GM19467 (cell line): Measurements from ENCODE around the gene NIPBL.
"Not testable (repeated sequence)": the region's sequence is repeated elsewhere in the genome, so short reads cannot be mapped to it uniquely, and the experiment has no call there.

Source experiments
- ATAC-seq: cut with Tn5 transposase; IDR thresholded peaks from one replicate; pipeline ENCODE4 v1.9.1; 2021; ENCODE audit warnings: mild to moderate bottlenecking, moderate library complexity; ENCODE audit not compliant: unreplicated experiment

The NIPBL gene

DNA sequence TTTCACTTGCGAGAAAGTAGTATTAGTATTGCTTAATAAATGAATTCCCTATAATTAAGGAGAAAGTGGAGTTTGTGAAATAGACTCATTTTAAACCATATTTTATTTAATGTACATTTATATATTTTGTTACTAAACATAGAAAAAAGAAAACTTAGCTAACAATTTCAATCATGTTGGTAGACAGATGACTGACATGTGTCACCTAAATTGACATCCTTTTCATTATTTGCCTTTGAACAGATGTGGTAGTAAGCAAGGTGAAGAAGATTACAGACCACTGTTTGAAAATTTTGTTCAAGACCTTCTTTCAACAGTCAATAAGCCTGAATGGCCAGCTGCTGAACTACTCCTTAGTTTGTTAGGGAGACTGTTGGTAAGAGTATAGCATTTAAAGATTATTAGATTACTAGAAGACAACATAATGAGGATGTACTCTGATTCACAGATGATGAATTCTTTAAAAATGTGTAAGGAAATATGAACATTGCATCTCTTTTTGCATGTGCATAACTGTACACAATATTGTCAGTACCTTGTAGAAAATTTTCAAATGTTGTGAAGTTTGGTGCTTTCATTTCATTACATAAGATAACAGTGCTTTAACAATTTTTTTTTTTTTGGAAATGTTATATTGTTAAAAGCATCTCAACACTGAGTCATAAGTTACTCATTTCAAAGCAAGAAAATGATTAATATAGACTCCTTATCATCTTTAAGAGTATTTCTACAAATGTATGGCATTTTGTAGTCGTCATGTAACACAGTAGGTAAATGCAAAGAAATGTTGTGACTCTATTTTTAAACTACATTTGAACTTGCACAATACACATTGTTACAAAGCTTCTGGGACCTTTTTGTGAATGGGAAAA, 139.5 kb downstream of the NIPBL start:
- no peak for ATAC-seq

- ATAC-seq, result no peak
Measured at GRCh38 chr5:37028910-37029309, 152.3 kb downstream of the NIPBL start.

GRCh38 chr5:37029436-37029835, 152.9 kb downstream of the NIPBL start:
- ATAC-seq, result no peak

DNA sequence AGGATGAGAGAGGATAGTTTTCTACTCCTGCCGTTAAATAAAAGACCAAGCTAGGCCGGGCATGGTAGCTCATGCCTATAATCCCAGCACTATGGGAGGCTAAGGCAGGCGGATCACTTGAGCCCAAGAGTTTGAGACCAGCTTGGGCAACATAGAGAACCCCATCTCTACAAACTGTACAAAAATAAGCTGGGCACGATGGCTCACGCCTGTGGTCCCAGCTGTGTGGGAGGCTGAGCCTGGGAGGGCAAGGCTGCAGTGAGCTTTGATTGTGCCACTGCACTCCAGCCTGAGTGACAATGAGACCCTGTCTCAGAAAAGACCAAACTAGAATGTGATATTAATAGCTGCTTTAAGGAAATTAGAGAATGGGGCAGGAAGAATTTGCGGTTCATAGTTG, 158.4 kb downstream of the NIPBL start:
- no peak for ATAC-seq

DNA sequence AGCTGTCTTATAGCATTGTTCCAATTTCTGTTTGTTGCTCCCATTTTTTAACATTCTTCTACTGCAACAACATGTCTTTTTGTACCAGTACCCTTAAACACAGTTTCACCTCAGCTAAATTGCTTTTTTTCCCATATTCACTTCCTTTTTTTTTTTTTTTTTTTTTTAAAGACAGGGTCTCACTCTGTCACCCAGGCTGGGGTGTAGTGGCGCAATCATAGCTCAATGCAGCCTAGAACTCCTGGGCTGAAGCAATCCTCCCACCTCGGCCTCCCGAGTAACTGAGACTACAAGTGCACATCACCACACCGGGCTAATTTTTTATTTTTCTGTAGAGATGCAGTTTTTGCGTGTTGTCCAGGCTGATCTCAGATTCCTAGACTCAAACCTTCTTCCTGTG, 161.3 kb downstream of the NIPBL start:
- no peak for ATAC-seq

GRCh38 chr5:37039824-37040223, 163.3 kb downstream of the NIPBL start:
- no peak for ATAC-seq

DNA sequence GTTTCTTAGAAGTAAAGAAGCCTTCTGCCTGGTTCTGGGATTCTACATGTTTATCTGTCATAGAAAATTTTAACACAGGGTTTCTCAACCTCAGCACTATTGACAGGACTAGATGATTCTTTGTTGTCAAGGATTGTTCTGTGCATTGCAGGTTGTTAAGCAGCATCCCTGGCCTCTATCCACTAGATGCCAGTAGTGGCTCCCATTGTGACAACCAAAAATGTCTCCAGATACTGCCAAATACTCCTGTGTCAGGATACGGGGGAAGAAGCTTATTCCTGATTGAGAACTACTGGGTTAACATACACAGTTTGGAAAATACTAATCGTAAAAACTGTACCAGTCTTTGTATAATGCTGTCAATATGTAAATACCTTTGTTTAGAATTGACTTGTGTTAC, 167.1 kb downstream of the NIPBL start:
- ATAC-seq, result no peak

DNA sequence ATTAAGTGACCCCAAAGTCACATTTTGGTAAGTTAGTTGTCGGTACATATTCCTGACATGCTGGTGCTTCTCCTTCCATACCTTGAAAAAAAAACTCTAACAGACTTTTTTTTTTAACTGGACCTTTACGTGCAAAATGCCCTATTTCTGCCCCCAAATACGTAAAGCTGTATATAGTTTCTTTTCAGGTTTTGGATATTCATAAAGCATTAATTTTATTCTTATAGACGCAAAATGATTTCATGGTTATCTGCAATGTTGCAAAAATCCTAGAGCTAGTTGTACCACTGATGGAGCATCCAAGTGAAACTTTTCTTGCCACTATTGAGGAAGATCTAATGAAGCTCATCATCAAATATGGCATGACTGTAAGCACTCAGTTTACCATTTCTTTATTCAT, 167.6 kb downstream of the NIPBL start:
- ATAC-seq, result no peak

DNA sequence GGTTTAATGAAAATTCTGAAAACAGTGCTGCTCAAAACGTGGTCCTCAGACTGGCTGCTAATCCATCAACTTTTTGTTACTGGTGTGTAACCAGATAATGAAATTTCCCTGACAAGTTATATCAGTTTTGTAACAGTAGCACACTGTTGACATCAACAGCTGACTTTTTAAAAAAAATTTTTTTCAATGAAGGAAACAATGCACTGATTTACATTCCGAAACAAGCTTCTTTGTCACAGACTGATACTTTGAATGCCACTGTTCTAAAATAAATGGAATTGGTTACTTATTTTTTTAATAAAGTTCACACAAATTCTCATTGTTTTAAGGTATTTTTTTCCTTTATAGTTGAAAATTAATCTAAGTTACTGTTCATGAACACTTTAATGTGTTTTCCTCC, 169.1 kb downstream of the NIPBL start:
- no peak for ATAC-seq

DNA sequence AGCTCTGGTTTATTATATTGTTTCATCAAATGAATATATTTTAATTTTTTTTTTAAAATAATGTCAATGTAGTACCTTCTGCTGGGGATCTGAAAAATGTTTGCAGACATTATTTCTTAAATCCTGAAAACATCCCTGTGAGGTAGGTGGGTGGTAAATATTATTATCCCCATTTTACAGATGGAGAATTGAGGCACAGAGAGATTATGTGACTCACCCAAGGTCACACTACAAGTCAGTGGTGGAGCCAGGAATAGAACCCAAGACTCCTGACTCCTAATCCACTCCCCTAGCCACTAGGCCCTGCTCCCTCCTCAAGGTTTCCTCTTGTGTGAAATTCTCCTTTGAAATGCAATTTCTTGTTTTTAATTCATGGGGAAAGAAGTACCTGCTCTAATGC, 171.4 kb downstream of the NIPBL start:
- no peak for ATAC-seq

- no peak for ATAC-seq
Measured at GRCh38 chr5:37054391-37054790, 177.8 kb downstream of the NIPBL start.

DNA sequence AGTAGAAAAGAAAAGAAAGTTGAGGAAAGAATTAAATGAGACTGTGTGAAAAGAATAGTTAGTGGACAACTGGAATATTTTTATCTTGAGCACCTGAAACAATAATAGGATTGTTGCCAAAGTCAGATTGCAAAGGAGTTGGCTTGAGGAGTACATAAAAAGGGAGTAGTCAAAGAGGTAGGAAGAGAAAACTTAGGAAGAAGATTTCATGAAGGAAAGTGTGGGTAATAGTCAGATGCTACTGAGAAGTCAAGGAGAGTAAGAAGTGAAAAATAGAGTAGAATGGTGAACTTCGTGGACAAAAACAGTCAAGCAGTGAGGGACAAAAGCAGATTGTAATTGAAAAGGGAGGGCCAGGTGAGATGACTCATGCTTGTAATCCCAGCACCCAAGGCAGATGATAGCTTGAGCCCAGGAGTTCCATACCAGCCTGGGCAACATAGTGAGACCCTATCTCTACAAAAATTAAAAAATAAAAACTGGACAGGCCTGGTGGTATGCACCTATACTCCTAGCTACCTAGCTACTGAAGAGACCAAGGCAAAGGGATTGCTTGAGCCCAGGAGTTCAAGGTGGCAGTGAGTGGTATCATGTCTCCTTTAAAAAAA, 178.9 kb downstream of the NIPBL start:
- no peak for ATAC-seq

- no peak for ATAC-seq
Measured at GRCh38 chr5:37056762-37057161, 180.2 kb downstream of the NIPBL start.

DNA sequence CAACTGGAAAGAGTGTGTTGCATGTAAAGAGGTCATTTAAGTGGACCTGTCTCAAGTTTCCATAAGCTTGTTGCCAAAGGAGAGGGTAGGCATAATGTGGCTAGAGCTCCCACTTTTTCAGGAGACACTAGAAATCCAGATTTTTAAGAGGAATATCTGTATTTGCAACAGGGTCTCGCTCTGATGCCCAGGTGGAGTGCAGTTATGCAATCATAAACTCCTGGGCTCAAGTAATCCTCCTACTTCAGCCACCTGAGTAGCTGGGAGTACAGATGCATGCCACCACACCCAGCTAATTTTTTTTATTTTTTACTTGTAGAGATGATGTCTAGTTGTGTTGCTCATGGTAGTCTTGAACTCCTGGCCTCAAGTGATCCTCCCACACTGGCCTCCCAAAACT, 183.5 kb downstream of the NIPBL start:
- ATAC-seq, result no peak

DNA sequence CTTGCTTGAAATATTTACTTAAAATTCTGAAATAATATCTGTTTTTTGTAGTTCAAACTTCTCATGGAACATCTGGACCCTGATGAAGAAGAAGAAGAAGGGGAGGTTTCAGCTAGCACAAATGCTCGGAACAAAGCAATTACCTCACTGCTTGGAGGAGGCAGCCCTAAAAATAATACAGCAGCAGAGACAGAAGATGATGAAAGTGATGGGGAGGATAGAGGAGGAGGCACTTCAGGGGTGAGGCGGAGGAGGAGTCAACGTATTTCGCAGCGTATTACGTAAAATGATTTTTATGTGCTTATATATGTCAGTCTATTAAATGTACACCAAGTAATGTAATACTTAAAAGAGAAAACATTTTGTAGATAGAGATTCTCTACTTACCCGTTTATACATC, 187.2 kb downstream of the NIPBL start:
- no peak for ATAC-seq

GRCh38 chr5:37064442-37064841, 187.9 kb downstream of the NIPBL start:
- ATAC-seq, result no peak

DNA sequence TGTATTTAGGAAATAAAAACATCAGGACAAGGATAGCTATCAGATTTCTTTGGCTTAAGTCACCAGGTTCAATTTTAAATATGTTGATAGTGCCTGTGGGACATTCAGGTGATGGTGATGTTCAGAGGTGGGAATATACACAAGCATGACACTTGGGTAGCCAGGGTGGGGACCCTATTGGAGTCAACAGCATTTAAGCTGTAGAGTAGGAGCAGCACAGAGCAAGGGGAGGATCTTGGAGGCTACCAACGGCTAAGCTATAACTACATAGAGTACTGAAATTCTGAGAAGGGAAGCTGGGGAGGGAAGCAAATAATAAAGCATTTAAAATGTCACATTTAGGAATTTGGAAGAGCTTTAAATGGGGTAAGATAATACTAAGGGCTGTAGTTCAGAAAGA, 194.9 kb downstream of the NIPBL start:
- ATAC-seq, result no peak

DNA sequence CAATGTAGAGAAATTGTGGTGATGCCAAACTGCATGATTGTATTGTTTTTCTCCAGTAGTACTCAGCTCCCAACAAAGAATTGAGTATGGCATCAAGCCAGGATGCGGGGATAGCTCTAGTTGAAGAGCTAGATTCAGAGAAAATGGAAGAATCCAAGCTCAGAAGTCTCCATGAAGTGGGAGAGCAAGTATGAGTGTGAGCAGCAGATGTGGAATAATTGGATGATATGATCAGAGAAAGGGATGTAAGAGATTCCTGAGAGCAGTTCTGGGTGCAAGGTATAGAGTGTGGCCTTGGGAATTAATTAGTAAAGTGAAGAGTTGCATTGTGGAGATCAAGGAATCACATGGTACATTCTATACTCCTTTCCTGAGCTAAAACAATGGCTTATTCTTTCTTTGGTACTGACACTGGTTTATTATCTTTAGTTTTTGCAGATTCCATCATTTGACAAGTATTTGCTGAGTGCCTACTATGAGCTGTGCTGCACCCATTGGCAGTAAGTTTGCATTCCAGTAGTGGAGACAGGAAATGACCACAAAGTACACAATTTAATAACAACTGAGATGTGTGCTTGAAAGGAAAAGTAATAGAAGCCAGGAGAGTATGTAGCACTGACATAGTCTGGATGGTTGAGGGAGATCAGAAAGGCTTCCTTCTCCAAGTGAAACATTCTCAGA, 195.5 kb downstream of the NIPBL start:
- no peak for ATAC-seq

DNA sequence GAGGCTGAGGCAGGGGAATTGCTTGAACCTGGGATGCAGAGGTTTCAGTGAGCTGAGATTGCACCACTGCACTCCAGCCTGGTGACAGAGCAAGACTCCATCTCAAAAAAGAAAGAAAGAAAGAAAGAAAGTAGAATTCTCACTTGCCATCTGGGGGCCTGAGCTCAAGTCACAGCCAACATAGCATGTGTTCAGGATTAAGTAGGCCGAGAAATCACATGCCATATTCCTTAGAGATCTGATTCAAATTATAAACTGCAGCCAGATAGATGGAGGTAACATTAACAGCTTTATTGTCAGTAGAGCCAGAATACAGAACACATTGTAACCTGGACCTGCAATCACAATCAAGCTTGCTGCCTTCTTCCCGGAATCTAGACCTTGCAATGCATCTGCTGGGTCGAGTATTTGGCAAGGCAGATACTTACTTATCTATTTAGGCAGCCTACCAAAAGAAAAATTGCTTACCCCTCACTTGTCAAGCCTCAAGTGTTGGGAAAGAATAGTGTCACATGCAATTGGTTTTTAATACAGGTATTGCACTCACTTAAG, 198.9 kb downstream of the NIPBL start:
- no peak for ATAC-seq

DNA sequence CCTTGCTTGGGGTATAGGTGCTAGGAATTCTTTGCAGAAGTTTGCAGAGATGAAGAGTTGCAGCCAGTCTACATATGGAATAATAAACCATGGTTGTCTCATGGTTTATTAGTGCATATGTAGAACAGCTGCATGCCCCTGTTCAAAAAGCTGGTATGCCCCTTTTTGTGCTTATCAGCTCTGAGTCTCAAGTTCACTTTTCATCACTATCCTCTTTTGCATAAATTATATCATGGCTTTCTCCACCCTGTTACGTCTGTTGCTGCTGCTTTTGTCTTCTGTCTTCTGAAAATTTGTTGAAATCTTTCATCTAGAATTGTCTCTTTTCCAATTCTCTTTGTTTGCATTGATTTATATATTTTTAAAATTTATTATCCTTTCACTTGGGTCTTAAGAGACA, 200.6 kb downstream of the NIPBL start:
- no peak for ATAC-seq

GRCh38 chr5:37080697-37081096, 204.1 kb downstream of the NIPBL start:
- ATAC-seq, result no peak

DNA sequence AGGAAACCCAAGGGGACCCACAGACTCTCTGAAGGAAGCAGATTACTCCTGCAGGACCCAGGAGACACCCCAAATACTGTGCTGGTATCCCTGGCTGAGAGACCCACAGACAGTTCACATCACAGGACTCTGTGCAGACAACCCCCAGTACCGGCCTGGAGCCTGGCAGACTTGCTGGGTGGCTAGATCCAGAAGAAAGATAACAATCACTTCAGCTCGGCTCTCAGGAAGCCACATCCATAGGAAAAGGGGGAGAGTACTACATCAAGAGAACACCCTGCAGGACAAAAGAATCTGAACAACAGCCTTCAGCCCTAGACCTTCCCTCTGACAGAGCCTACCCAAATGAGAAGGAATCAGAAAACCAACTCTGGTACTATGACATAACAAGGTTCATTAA, 206.4 kb downstream of the NIPBL start:
- not testable (repeated sequence) for ATAC-seq
